Measurements from ENCODE around the gene TBL1X.

TBL1X gene

DNA sequence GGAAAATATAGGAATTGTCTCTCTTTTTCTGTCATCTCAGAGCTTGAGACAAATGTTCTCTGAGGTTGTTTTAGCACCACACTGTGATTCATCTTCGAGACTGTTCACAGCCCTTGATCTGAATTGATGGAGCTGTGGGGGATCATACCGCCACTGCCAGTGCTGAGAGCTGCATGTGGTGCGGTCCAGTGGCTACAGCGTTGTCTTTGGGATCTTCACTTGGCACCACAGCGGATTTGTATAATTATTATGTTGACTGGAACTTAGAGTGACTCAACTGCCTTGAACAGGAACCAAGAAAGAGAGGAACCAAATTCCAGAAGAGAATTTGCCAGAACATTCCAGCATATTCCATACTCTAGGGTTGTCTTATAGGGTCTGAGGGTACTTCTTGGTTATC lies 29.1 kb downstream of the TBL1X start:
- FAIRE-seq (no peak), DNase-seq (ENCODE audit: low spot score) (no peak)

DNA sequence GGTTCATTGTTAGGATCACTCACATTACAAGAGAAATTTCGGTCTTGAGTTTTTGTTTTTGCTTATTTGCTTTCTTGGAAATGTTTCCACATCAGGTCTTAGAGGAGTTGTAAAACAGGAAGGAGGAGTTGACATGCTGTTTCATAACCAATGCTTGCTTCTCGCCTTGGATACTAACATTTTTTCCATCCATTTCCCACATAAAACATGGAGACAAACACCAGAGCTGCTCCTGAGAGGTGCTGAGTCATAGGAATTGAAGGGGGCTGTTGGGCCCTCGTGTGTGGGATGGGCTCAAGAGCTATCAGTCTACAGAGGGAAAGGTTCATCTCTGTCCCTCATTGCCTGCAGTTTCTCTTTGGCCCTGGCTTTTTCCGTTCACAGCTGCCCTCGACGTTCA lies 29.9 kb downstream of the TBL1X start:
- DNase-seq (ENCODE audit: low spot score) (no peak), FAIRE-seq (no peak)

DNA sequence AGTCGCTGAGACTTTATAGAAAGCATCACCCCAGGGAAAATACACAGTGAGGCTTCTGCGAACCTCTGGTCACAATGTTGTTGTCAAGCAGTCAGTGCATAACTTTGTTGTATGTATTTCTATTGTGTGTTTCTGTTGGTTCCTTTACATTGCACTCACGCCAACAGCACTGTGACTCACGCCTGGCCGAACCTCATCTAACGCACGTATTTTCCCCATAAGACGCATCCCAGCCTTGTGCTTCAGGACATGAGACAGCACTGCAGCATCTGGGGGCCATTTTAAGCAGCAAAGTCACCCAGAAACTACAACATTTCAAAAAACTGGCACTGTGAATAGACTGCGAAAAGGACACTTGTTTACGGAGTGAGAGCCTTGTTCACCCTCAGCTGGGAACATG lies 30.6 kb downstream of the TBL1X start:
- FAIRE-seq (no peak), DNase-seq (ENCODE audit: low spot score) (no peak)

DNA sequence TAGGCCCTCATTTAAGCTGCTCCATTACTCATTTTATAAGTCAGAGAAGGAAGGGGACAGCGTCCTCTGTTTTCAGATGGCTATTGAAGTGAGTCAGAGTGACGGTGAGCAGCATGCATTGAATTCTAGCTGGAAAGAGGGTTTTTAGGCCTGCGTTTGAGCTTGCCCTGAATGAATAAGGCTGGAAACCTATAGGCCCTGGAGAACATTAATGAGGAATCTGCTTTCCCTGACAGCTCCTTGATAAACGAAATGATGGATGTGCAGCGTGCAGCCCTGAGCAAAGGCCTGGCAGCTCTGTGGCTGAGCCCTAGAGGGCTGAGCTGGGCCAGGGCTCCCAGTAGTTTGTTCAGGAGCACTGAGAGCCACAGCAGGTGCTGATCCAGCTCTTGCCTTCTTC lies 33.4 kb downstream of the TBL1X start:
- DNase-seq (ENCODE audit: low spot score) (no peak), FAIRE-seq (no peak)

DNA sequence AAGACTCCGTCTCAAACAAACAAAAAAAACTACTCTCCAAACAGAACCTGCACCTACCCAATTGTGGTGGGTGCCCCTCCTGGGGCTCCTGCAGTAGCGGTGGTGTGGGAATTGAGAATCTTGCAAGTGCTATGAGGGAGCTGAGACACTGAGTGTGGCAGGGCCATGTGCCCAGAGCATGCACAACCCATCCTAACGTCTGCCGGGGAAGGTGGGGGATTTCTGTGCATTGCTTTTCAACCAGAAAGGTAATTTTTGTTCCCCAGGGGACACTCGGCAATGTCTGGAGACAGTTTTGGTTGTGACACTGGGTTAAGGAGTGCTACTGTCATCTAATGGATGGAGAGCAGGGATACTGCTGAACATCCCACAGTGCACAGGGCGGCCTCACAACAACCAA lies 35.7 kb downstream of the TBL1X start:
- FAIRE-seq (no peak), DNase-seq (ENCODE audit: low spot score) (no peak)

DNA sequence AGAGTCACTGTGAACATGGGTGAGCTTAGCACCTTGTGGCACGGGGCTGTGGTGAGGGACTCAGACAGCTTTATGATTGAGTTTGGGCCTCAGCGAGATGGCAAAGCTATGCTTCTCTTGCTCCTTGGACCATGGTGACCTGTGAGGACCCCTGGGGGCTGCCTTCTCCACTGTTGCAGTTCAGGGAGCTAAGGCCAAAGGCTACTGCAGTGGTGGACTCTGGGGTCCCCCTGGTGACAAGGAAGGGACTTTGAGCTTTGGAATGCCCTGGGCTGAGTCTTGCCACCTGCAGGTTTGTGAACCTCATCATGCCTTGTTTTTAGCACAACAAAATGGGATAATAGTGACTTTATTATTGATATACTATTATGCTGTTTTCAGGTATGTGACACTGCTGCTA lies 36.5 kb downstream of the TBL1X start:
- DNase-seq (ENCODE audit: low spot score) (no peak), FAIRE-seq (no peak)

DNA sequence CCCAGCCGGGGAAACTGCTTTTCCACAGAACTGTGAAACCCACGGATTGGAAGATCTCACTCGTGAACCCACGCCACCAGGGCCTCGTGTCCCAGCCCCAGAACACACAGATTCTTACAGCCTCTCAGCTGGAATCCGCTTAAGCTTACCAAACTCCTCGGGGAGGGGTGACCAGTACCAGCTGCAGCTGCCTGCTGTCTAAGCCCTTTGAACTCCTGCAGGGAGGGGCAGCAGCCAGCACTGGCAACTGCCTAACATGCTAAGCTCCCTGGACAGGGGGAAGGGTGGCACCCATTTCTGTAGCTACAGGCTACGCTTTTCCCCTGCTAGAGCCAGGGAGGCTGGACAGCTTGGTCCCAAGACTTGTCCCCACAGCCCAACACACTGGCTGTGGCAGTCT lies 38.4 kb downstream of the TBL1X start:
- FAIRE-seq (no peak), DNase-seq (ENCODE audit: low spot score) (no peak)

DNA sequence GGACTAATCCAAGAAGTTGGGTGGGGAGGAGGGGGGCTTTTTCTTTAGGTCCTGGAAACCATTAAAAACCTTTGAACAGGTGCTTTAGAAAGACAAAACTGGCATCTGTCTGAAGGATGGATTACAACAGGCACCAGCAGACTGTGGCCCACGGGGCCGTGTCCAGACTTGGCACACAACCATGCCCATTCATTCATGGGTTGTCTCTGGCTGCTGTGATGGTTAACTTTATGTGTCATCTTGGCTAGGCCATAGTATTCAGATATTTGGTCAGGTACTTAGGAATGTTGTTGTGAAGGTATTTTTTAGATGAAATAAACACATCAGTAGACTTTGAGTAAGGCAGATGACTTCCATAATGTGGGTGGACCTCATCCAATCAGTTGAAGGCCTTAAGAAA lies 45.5 kb downstream of the TBL1X start:
- FAIRE-seq (no peak), DNase-seq (ENCODE audit: low spot score) (no peak)

DNA sequence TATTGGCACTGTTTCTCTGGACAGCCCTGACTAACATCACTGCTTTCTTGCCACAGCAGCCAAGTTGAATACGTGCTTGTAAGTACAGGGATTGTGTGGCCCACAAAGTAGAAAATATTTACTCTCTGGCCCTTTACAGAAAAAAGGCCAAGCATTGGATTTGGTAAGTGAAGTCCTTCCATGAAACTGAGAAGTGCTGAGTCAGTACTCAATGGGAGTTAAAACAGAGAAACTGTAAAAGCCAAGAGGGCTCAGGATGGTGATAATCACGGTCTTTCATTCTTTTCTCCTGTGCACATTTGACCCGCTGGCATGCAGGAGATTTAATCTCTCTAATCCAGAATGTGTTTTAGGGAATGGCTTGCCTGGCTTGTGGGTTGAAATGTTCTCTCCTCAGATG lies 46.1 kb downstream of the TBL1X start:
- FAIRE-seq (no peak), DNase-seq (ENCODE audit: low spot score) (no peak)

DNA sequence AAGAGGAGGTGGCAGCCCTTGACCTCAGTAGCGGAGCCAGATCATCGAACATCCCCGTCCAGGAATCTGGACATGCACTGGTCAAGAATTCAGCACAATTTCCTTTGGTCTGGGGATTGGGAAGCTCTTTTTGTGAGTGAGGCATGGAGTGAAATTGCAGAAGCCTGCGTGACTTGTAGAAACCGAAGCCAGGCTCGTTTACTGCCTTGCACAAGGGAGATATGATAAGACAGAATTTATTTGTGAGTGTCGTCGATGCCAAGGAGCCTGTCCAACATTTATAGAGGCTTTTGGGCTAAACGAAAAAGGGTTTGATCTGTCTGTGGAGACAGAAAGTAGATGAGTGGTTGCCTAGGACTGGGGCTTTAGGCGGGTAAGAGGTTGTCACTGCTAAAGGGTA lies 50.6 kb downstream of the TBL1X start:
- DNase-seq (ENCODE audit: low spot score) (no peak), FAIRE-seq (no peak)

DNA sequence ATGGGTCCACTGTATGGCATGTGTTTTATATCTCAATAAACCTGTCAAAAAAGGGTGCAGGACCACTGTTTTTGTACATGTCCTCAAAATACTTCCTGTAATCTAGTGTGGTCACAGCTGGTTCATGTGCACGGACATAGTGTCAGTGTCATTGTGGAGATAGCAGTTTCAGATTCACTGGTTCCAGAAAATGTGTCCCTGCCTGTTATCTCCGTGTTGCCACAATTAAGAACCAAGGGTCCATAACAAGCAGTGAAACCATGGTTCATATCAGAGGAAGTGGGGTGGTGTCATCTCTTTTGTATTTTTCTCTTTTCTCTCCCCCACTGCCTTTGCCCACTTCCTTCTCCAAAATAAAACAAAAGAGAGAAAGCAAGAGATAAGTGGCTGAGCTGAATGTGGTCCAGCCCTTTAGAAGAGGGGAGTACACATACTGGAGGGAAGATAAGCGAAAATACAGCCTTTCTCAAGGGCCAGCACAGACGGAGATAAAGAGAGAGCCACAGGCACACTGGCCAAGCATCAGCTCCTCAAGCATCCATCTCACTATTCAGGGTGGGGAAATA lies 51.2 kb downstream of the TBL1X start:
- no peak for DNase-seq (ENCODE audit: low spot score)
- FAIRE-seq = no peak

DNA sequence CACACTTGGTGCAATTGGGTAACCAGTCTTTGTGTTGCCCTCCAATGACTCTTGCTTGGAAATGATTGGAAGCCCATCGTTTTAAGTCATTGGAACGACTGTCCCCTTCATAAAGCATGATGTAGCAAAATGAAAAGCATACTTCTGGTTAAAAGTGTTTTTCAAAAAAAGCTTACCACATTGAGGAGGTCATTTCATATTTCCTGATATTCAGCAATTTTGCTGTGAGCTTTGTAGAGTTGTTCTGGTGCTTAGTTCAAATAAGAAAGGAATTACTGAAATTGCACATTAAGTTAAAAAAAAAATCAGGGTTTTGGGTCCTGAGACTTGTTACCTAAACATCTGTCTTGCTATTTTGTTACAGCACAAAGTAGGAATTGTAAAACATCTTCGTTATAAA lies 51.8 kb downstream of the TBL1X start:
- FAIRE-seq = no peak
- no peak for DNase-seq (ENCODE audit: low spot score)

DNA sequence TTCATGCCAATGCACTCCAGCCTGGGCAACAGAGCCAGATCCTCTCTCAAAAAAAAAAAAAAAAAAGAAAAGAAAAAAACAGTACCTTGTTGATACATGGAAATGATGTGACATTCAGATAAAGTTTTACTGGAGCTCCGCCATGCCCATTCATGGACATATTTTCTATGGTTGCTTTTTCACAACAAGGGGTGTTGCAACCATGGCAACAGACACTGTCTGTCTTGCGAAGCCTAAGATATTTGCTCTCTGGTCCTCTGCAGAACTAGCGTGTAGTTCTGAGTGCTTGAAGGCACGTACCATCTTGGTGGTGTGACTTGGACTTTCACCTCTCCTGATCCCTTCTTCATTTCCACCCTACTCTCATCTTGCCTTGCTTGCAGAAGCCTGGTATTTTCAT lies 53.2 kb downstream of the TBL1X start:
- DNase-seq (ENCODE audit: low spot score) = no peak
- FAIRE-seq = no peak

DNA sequence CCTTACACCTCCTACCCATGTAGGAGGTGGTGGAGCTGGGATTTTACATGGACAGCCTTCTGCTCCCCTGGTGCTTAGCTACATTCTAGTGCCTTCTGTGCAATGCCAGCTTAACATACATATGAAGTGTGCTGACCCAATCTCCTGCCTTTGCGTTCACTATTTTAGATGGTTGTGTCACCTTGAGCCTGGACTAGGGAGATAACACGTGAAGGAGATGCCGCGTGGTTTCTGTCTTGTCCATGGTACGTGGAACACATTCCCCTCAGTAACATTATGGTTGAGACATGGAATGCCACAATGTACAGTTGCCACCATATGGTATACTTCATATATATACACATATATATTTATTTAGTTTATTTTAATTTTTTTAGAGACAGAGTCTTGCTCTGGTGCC lies 54.0 kb downstream of the TBL1X start:
- no peak for DNase-seq (ENCODE audit: low spot score)
- FAIRE-seq = no peak

DNA sequence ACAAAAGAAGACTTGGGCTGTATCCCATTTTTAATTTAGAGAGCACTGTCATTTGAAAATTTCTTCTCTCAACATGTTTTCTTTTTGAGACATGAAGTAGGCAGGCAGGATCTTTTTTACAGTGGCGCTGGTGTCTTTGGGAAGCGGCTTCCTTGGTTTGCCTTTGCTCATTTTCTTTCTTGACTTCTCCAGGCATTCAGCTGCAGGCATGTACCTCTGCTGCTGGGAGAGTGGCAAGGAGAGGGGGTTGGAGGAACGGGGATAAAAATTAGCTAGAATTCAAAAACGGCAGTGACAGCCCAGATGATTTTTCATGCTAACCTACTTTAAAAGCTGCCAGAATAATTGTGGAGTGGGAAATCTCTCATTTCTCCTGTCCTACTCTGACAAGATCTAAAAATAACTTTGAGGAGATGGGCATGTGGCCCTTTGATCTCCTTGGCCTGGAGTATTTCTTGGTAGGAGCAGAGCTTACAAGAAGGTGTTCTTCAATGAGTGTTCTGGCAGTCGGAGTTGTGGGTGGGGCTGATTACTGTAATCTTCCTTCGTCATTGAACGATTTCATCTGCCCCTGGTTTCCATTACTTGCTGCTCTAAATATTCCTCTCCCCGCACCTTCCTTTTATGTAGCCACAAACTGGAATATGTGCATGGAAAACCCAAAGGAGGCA lies 54.8 kb downstream of the TBL1X start:
- DNase-seq (ENCODE audit: low spot score) (no peak), FAIRE-seq (no peak)

DNA sequence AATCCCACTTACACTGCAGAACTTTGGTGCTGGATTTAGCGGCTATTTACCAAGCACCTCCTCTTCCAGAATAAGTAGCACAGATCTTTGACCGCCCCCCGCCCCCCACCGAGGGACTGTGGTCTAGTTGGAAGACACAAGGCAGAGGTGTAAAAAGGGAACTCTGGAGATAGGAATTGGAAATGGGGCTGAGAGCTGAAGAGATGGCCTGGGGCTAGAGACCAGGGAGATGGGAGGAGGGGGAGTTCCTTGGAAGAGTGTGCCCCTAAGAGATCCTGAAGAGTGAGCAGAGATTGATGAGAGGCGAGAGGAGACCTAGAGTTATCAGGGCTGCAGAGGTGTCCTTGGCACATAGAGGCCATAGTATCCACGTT lies 55.3 kb downstream of the TBL1X start:
- FAIRE-seq = no peak
- no peak for DNase-seq (ENCODE audit: low spot score)

DNA sequence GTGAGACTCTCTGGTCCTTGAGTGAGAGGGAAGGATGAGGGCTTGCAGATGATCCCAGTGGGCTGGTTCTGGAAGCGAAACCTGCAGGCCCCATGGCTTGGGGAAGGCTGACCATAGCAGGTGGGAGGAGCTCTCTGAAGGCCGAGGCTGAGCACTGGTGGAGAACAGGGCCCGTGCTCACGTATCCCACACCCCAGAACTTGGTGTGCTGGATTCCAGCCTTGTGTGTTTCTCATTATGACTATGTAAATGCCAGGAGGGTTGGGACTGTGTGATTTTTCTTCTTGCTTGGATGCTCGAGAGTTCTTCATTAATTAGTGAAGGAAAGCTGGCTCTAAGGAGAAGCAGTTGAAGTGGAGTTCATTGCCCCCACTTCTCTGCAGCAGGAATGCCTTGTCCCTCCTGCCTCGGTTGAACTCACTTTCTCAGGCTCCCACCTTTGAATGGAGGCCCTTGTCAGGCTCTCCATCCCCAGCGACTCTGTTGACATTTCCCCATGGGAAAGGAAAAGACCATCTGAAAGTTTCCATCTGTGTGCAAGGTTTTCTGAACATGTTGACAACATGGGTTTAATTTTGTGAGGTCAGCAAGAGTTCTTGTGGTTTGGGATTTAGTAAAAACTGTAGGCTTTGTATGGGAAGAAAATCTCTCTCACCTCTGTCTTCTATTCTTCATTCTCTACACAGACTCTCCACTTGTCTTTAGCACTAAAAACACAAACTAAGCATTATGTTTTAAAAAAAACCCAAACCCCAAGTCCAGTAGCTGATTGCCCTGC lies 57.7 kb downstream of the TBL1X start:
- FAIRE-seq (no peak), DNase-seq (ENCODE audit: low spot score) (no peak)

DNA sequence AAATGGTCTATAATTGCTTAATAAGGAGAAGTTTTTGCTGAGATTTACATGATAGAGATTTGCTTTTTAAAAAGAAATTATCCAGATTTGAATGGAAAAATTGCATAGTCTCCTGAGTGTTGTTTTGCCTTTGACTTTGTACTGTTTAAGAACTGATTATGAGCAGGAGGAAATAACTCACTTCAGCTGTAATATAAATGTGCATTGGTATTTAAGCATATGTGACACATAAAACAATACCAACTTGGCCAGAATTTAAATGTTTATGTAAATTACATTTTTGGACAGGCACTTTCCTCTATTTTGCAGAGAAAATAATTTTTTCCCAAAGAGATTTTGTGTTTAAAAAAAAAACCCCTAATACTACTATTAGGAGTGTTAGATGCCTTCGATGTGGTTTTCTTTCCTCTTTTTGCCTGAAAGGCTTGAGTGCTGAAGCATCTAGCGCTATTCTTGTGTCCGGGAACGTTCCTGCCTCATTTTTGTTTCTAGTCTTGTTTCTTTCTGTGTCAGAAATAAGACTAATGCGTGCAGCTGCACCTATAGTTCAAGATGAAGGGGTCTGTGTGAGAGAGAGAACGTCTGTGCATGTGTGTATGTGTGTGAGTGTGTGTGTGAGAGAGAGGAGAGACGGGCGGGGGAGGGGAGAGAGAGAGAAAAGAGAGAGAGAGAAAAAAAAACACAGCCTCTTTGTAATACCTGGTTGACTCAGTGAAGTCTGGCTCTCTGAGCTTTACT lies 60.8 kb downstream of the TBL1X start:
- no peak for DNase-seq (ENCODE audit: low spot score)
- no peak for FAIRE-seq

DNA sequence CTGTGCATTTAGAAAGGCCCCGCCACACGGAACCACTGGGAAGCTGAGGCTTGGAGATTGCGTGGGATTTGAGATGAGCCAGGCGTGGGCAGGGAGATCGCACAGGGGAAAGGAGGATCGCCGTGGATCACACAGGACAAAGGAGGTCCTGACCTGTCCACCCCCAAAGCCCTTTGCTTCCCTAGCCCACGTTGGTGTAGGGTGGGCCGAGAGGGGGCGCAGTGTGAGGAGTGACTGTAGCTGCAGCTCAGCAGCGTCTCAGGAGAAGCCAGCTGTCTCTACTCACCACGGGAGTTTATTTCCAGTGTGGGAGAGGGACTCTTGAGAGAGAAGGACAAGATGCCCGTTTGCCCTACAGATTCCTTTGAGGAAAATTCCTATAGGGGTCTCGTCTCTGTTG lies 62.1 kb downstream of the TBL1X start:
- FAIRE-seq (no peak), DNase-seq (ENCODE audit: low spot score) (no peak)

DNA sequence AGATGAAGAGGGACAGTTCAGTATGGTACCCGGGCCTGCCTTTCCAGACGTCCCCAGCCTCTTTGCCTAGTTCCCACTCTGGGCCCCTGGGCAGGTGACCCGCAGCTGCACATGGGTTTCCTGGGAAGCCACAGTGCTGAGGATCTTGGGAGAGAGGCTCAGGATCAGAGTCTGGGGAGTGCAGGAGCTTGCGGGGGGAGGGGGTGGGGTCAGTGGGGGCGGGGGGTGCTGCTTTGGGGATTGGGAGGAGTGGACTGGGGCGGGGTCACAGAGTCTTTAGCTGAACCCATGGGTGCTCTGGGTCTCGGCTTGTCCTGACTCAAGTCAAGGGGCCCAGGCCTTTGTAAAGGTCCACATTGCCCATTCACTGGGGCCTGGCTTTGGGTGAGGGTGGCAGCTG lies 63.6 kb downstream of the TBL1X start:
- FAIRE-seq (no peak), DNase-seq (ENCODE audit: low spot score) (no peak)

DNA sequence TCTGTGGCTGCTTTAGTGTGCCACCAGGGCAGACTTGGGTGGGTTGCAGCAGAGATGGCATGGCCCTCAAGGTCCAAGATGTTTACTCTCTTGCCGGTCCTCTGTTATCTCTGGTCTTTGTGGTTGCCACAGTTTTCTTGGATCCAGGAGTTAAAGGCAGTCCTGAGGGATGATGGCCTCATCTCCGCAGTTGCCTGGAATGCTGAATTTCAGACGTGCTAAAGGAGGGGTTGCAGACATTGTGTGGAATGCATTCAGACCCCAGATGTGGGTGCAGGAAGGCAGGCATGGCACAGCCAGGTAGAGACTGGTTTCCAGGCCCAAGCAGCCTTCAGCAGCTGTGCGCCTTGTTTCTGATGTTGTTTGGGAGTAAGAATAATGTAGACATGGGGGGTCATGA lies 64.4 kb downstream of the TBL1X start:
- no peak for DNase-seq (ENCODE audit: low spot score)
- FAIRE-seq = no peak

DNA sequence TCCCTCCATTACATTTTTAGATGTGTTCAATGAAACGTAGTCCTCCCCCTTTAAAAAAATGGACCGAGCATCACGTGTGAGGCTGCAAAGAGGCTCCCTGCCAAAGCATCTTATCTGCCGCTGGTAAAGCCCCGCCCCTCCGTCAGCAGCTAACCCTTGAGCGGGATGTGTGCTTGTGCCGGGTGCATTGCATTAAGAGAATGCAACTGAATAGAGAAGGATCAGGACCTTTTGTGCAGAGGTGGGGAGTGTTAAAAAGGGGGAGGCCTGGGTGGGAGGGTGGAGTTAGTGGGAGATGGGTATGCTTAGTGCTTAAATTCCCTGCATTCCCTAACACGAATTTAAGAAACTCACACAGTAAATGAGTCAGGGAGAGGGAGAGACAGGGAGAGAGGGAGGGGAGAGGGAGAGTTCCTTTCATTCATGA lies 66.0 kb downstream of the TBL1X start:
- peak; percentile 47 for DNase-seq (ENCODE audit: low spot score)
- peak; percentile 77 for FAIRE-seq

All from RCC 7860 (cell line).